ENCODE data around the gene ANKRD12.

- TF ChIP-seq CTCF (IDR thresholded peaks at IDR 0.05) (no peak), POLR2A (IDR thresholded peaks at IDR 0.05) (no peak)
These were observed 153.1 kb downstream of the ANKRD12 start for GRCh38 chr18:9289698-9290097.
